Breast epithelium (tissue), 3 donors: ENCODE data around the gene PLCL2.

Experiments
- POLR2A ChIP-seq: fragments of 450-650 bp; IDR thresholded peaks from one replicate; pipeline ENCODE4 v1.6.1; 2016; ENCODE audit warnings: antibody characterized with exemption, mild to moderate bottlenecking, moderate library complexity
- TF ChIP-seq, protein P1 (sequence below), 3 donors: fragments of 450-650 bp; IDR thresholded peaks; one replicate each; pipeline ENCODE4 v1.5.1; 2016 to 2017; ENCODE audit warnings: antibody characterized with exemption in 3 of 3, mild to moderate bottlenecking in 3 of 3, moderate library complexity in 3 of 3

DNA sequence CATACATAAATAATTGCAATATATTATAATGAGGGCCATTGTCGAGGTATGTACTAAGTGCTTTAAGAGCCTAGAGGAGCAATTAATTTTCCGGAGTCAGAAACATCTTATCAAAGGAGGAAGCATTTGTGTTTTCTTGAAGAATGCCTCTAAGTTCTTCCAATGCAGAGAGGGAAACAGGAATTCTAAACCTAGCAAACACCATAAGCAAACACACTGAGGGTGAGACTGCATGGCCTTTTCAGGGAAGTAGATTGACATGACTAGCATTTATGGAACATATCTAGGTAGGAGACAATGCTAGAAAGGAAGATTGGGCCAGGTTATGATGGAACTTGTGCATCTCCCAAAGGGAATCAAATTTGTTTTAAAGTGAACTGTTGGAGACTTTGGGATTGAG lies 7.2 kb upstream of the PLCL2 start:
- TF ChIP-seq, protein P1, sequence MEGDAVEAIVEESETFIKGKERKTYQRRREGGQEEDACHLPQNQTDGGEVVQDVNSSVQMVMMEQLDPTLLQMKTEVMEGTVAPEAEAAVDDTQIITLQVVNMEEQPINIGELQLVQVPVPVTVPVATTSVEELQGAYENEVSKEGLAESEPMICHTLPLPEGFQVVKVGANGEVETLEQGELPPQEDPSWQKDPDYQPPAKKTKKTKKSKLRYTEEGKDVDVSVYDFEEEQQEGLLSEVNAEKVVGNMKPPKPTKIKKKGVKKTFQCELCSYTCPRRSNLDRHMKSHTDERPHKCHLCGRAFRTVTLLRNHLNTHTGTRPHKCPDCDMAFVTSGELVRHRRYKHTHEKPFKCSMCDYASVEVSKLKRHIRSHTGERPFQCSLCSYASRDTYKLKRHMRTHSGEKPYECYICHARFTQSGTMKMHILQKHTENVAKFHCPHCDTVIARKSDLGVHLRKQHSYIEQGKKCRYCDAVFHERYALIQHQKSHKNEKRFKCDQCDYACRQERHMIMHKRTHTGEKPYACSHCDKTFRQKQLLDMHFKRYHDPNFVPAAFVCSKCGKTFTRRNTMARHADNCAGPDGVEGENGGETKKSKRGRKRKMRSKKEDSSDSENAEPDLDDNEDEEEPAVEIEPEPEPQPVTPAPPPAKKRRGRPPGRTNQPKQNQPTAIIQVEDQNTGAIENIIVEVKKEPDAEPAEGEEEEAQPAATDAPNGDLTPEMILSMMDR (IDR thresholded peaks at IDR 0.05) = no peak
- no peak for TF ChIP-seq POLR2A
